Measurements from ENCODE around the gene PBX1.

PBX1 gene

DNA sequence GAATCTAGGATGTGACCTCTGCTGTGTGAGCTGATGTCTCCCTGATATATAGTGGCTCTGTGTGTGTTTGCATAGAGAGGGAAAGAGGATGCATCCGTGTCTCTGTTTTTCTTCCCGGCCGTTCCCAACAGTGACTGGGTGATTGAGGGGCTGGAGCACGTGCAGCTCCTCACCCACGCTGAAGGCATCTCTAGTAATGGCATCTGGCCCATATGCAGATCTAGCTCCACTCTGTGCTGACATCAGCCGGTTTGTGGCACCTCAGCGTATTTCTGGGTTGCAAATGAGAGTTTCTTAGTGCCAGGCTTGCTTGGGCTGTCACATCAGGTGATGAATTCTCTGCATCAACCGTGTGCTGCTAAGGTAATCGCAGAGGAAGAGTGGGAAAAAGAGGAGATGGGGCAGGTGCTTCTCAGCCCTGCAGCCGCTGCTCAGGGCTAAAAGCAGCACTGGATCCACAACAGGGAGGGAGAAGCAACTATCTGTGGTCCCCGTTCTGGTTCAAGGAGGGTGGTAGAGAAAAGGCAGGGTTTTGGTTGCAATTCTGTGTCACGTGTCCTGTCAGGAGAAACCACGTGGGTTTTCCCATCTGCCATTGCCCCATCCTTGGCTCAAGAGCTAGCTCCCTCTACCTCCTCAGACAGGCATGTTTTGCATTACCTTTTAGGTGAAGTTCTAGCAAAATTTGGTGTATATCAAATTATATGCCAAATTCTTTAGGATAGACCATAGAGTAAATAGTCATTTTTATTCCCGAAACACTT is 282.9 kb downstream of the PBX1 start:
- no peak for DNase-seq

DNA sequence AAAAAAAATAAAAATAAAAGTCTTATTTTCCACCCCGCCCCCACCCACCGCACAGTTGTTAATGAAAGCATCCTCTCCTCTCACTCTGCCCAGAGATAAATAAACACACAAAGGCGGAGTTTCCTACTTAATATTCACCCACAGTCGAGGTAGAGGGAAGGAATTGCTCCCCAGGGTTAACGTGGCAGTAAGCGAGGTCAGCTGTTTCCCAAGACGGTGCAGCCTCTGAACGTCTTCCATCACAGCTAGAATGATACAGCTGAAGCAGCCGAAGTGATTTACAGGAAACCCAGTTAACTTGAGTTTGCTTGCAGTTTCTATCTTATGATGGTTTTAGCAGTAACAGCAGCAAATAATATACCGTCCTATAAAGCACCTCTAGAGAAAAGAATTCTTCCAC is 283.9 kb downstream of the PBX1 start:
- DNase-seq, result no peak

DNA sequence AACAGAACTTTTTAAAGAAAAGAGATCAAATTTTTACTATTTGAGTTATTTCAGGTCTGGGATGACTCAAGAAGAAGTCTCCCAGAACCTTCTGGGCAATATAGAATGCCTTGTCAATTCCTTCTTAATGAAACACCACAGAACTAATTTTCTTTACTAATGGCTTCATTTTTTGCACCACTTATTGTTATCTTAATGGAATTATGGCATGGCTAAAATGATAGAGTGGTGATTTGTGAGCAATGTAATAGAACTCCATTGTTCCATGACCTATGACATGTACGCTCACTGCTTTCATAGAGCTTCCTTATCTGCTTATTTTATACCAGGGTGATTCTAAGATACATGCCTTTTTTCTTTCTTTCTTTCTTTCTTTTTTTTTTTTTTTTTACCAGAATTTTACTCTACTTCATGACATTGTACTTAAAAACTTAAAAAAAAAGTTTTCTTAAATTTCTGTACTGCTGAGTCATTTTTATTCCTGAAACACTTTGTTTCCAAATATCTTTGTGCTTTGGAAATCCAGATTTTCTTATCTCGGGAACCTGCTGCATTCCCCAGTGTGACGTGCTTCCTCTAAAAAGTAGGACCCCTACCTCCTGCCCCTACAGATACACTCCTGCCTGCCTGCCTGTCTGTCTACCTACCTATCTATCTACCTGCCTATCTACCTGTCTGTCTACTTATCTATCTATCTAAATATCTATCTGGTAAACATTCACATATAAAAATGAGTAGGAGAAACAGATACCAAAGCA is 284.9 kb downstream of the PBX1 start:
- DNase-seq, result no peak

DNA sequence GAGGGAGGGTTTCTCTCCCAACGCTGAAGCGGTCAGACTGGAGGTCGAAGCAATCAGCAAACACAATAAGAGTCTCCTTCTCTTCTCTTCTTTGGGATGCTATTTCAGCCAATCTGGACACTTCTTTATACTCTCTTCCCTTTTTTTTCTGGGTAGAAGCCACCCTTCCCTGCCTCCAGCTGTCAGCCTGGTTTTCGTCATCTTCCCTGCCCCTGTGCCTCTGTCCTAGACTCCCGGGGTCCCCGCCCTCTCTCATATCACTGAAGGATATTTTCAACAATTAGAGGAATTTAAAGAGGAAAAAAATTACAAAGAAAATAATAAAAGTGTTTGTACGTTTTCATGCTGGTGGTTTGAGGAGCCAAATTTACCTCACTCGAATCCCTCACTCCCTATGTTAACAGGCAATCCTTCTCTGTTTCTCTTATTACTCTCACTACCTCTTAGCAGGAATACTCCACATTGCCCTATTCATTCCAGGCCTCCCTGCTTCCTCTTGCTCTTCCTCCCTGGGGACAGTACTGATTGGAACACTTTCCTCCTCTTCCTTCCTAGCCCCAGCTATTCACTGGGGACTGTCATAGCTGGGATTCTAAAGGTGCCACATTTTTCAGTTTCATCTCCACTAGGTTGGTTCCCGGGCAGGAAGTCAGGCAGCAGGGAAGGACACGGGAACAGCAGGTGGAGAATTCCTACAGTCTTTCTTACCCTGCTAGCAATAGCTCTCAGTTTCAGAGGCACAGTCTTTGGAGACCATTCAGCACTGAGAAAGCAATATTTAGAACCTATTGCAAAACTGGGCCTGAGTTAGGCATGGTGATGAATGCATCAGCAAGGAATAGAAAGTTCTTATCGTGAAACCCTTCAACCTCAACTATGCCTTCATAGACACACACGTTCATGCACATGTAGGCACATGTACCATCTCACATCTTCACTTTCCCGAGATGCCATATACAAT is 288.0 kb downstream of the PBX1 start:
- DNase-seq, result no peak

DNA sequence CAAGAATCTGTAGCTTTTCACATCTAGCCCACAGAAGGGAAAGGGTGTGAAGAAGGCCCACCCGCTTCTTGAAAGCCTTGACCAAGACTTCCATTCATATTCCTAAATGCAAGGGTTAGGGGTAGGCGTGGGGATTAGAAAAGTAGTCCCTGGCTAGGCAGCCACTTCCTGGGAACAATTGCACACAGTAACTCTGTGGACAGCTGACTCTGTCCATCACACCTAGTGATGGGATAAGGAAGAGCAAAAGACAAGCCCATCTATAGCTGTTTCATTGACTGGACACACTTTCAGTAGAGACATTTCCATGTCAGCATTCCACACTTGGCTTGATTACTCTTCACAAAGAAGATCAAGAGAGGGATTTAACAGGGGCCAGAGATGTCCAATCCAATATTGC is 294.2 kb downstream of the PBX1 start:
- no peak for DNase-seq

DNA sequence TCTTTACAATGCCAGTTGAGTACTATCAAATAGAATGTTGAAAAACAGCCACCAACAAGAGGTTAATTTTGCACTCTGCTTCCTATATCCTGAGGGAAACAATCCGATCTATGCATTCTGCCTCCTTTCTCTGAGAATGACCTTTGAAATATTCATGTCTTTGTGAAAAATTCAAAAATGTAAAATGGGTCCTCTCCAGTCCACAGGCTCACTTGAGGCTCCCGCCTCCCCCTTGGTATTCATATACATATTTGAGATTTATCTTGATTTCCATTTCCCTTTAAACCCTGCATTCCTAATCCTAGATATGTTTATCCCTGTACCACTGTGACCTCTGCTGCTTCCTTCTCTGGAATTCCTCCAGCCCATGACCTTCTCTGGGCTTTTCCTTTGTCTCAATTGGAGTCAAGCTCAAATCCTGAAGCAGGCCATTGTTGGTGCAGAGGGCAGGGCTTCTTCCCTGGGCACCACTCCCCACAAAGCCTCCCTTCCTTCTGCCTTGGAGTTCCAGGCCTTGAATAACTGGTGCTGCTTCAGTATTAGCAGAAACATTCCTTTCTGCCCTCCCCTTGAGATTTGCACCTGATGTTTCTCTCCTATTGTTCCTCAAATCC is 296.8 kb downstream of the PBX1 start:
- no peak for DNase-seq

DNA sequence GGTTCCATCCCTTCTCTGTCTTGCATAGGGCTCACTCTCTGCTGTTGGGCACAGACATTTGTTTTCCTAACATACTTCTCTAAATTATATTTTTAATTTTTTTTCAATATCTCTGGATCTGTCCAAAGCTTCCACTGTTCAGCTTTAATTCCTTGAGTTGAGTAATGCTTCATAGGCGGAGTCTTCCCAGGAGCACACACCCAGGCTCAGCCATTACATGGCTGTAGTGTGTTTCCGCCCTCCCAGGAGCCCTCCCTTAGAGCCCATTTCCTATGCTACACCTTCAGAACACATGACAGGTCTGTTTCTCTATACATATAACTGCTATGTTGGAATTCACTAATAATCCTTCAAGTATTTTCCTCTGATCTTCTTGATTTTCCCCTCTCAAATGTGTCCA is 297.4 kb downstream of the PBX1 start:
- DNase-seq, result no peak

DNA sequence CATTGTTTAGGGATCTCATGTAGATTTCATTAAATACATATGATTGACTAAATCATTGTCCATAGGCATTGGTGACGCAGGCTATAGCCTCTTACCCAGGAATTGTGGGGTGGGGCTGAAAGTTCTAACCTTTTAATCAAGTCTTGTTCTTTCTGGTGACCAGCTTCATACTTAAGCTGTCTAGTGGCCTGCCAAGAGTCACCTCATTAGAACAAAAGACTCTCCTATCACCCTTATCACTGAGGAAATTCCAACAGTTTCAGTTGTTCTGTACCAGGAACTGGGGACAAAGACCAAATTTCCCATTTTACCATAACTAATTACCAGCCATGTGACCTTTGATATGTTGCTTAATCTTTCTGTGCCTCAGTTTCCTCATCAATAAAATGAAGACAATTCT is 298.5 kb downstream of the PBX1 start:
- DNase-seq, result no peak

DNA sequence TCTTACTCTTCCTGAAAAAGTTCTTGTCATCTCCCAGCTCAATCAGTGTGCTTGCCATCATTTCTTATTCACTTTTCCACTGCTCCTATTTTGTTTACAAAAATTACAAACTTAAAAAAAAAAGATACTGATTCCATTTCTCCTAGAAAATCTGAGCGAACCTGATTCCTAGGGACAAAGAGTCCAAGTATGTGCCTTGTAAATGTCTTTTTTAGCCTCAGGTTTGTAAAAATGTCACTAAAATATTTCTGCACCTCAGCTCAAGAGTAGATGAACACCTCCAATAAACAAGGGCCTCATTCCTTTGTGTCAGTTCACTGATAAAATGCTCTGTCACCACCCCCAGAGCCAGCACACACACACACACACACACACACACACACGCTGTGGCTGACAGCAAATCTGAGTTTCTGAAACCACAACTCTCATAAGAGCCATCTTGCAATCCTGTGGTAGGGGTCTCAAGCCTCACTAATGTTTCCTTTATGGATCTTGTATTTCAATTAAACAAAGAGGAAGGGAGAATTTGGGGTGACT is 299.2 kb downstream of the PBX1 start:
- no peak for DNase-seq

DNA sequence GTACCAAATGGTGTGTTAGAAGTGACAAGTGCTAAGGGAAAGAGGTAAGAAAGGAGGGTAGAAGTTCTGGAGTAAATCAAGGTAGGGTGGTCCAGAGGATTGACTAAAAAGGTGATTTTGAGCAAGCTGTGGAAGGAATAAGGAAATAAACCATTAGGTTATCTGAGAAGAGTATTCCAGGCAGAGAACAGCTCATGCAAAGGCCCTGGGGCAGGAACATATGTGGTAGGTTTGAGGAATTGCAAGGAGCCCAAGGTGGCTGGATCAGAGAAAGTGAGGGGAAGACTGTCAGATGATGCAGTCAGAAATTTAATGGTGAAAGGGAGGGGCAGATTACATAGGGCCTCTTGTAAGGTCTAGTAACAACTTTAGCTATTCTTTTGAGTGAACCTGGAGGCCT is 302.6 kb downstream of the PBX1 start:
- DNase-seq, result no peak

DNA sequence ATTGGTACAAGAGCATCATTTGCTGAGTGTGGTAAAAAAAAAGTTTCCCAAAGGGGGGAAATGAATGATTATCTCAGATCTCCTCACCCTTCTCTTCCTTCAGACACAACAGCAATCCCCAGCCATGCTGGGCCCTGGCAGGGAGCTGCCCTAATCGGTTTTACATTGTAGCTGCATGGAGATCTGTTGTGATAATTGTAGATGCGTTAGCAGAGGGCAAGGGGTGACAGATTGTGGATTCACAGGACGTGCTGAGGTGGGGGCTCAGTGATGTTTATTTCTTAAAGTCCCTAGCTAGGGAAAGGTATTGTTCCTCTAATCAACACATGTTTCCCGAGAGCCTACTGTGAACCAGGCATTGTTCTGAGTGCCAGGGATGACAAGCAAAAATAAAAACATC is 304.1 kb downstream of the PBX1 start:
- no peak for DNase-seq

DNA sequence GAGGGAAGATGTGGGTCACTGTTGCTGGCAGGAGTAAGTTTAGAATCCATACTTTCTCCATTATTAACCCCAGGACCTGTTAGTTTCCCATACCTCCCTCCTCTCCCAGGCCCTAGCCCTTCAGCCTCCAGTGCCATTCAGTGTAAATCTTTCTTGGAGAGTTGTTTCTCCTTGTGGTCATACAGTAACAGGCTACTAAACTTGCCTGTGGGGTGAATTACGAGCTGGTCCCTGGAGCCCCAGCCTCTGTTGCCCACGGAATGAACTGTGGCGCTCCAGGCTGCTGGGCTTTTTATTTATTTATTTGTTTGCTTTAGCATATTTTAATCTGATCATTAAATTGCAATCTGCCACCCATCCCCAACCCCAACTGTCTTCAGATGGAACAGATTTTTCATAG is 305.2 kb downstream of the PBX1 start:
- no peak for DNase-seq

DNA sequence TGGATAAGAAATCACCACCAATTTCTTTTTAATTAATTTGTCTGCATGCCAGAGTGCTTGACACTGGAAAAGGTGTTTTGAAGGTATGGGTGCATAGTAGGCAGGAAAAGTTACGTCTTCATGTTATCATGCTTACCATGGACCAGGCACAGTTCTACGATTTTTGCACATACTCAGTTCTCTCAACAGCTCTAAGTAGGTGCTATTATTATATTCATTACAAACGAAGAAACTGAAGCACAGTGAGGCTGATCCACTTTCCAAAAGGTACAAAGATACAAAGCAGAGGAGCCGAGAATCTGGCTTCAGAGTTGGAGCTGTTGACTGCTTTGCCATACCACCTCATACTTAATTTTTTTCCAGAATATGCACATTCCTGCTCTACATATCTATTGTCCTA is 306.4 kb downstream of the PBX1 start:
- no peak for DNase-seq

DNA sequence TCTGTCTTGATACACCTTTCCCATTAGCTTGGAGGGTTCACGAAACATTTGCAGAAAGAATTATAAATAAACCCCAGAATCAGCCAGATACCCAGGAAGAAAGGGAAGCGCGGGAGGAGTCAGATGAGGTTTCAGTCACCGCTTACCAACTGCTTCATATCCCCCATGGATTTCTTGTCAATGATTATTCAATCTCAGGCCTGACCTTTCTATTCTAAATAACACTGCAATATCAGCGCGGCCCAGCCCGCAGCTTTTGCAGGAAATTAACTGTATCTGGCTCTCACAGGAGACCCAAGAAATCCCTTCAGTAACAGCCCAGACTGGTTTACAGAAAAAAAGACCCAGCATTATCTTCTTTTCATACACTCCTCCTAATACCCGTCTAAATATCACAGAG is 308.6 kb downstream of the PBX1 start:
- DNase-seq, result no peak

DNA sequence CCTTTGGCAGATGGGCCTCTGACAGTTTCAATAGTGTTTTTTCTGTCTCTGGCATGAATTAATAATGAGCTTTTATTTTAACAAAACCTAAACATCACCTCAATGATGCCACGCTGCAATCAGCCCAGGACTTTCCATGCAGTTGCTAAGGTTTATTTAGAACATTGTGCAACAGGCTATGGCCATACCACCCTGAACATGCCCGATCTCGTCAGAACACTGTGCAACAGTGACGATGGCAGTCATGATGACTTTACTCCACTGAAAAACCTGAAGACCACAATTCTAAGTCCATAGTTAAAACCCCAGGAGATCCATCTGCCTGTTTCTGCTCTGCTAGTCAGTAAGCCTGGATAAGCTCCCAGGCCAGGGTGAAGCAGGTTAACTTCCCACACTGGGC is 310.0 kb downstream of the PBX1 start:
- DNase-seq, result no peak

DNA sequence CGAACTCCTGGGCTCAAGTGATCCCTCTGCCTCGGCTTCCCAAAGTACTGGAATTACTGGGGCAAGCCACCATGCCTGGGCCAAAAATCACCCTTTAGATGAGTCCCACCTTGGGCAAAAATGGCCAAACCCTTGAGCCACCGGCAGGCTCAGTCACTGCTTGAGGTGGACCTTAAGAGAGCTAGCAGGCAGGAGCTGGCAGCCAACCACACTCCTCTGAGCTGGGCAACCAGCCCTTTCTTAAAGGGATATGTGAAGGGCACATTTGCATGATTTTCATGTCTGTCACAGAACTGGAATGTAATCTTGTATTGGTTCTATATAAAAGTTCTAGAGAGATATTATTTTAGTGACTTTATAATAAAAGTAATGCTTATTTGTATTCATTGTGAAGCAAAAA is 316.5 kb downstream of the PBX1 start:
- no peak for DNase-seq

DNA sequence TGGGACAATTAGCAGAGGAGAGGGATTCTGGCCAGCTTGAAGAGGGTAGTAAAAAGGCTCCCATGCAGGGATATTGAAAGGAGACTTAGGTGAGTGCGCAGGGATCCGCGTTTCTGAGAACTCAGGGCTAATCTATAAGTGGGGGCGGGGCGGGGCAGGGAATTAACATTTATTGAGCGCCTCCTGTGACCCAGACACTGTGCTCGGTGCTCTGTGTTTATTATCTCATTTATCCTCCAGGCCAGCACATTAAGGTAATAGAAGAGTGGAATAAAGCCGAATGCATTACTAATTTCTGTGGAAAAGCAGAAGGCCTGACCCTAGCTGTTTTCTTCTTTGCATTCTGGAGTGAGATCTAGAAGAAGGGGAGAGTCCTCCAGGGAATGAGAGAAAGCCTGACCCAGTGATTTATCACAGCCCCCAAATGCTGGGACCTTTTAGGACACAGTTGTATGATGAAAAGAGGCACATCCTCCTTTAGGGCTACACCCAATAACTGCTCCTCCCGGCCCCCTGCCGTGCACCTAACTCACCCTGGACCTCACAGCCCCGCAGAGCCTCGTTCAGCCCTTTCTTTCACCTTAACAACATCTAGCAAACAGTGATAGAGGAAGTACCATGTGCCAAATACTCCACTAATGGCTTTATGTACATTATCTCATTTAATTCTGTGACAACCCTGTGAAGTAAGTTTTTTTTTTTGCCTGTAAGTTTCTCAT is 317.6 kb downstream of the PBX1 start:
- DNase-seq, result no peak

DNA sequence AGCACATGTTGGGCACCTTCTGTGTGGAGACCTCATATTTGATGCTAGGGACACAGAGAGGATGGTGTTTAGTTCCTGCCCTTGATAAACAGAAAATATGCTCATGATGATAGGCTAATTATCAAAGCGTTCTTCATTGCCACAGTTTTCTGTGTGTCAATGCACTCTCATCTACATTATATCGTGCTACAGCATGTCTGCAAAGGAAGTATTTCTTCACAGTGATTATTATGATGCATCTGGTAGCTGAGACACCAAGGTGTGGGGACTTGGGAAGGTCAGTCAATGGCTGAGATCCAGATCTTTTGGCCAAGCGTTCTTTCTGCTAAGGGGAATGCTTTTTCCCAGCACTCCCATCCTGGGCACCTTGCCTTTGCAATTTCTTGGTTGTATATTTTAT is 321.2 kb downstream of the PBX1 start:
- no peak for DNase-seq

DNA sequence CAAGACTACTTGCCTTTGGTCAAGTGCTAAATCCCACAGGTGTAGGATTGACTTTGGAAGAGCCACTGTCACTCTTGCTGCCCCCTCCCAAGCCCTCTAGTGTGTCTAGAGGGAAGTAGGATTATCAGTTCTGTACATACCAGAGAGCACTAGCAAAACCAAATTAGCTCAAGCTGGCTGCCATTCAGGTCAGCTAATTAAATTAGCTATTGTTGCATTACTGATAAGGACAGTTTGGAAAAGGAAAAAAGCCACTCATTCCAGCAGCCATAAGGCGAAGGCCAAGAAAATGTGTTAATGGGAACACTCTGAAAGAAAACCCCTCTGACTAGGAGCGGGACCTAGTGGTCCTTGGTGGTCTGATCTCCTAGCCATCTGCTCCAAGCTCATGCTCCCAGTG is 321.7 kb downstream of the PBX1 start:
- DNase-seq, result no peak

DNA sequence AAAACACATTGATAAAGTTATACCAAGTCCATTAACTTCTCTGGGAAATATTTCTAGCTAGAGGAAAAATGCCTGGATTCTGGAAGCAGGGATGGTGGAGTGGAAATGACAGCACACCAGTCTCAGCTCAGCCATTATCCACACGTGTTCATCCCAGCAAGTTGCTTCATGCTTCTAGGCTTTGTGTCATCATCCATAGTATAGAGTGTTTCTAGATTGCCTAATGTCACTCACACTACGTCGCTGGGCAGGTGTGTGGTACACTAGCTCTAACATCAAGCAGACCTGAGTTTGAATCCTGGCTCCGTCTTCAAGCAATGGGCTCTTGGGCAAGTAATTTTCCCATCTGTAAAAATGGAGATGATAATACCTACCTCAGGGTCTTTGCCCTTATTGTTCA is 326.3 kb downstream of the PBX1 start:
- no peak for DNase-seq

DNA sequence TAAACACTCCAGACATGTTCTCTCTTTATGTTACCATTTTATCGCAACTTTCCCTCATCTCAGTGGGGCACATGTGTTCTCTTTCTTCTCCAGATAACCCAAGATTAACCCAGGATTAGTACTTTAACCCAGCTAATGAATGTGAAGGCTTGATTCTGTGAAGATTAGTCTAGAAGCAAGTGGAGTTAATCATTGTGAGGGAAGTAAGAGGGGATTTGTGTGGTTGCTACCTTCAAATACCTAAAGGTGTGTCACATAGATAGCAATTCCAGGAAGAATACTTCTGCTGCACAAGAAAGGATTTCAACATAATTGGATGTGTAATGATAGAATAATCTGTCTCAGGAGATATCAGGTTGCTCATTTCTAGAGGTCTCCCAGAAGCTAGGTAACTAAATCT is 327.1 kb downstream of the PBX1 start:
- DNase-seq, result no peak

DNA sequence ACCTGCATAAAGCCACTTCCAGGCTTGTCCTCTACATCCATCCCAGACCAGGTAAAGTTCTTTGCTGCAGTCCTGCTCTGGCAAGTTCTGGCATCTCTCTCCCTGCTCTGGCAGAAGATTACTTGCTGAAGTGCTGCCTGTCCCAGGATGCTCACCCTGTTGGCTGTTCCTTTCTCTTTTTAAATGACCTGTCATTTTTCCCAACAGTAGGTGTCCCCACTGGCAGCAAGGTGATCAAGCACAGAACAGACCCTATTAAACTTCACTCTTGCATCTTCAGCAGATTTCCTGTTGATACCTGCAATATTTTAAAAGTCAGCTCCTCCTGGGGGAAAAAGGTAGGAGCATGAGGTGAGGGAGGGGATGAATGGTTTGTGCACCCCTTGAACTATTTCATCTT is 332.6 kb downstream of the PBX1 start:
- no peak for DNase-seq

All from NCI-H1048 (cell line).